Neuronal stem cell (in vitro differentiated cells): ENCODE data around the gene RBM5.

Experiments used
- DNase-seq: peaks from one replicate; pipeline ENCODE4 v3.0.0-alpha.2; 2013; ENCODE audit warnings: low spot score
- H2AFZ ChIP-seq: one replicate; pipeline ENCODE4 v1.6.1; 2013; ENCODE audit warnings: mild to moderate bottlenecking, low read length, inconsistent platforms
- H2AK5ac ChIP-seq: 2 replicates; pipeline ENCODE4 v1.6.1; 2013; ENCODE audit warnings: low read depth, mild to moderate bottlenecking, inconsistent platforms, low read length, moderate library complexity, mixed read lengths
- H2BK120ac ChIP-seq: 2 replicates; pipeline ENCODE4 v1.6.1; 2013; ENCODE audit warnings: low read depth, mild to moderate bottlenecking, inconsistent platforms, low read length, moderate library complexity, mixed read lengths
- H2BK12ac ChIP-seq: one replicate; pipeline ENCODE4 v1.6.1; 2013; ENCODE audit warnings: low read length, inconsistent platforms
- H2BK15ac ChIP-seq: 2 replicates; pipeline ENCODE4 v1.6.1; 2013; ENCODE audit warnings: mild to moderate bottlenecking, low read length, inconsistent platforms, mixed read lengths
- H2BK5ac ChIP-seq: one replicate; pipeline ENCODE4 v1.6.1; 2013; ENCODE audit warnings: inconsistent platforms, mild to moderate bottlenecking, low read length, moderate library complexity
- H3K14ac ChIP-seq: one replicate; pipeline ENCODE4 v1.6.1; 2013; ENCODE audit warnings: low read length, inconsistent platforms
- H3K18ac ChIP-seq: 2 replicates; pipeline ENCODE4 v1.6.1; 2013; ENCODE audit warnings: low read length, inconsistent platforms
- H3K23ac ChIP-seq: 2 replicates; pipeline ENCODE4 v1.6.1; 2013; ENCODE audit warnings: low read depth, mild to moderate bottlenecking, mixed read lengths, low read length, inconsistent platforms; ENCODE audit not compliant: poor library complexity
- H3K27ac ChIP-seq: replicated peaks from 3 replicates; pipeline ENCODE4 v1.5.1; 2013; ENCODE audit warnings: low read length, inconsistent platforms
- H3K27me3 ChIP-seq, 3 experiments: 2 replicates each; pipeline ENCODE4 v1.6.1; 2013; ENCODE audit warnings: low read length in 3 of 3, mild to moderate bottlenecking in 2 of 3, inconsistent platforms in 1 of 3, low read depth in 1 of 3, mixed read lengths in 1 of 3, moderate library complexity in 1 of 3; ENCODE audit not compliant: control insufficient read depth in 3 of 3, insufficient read depth in 3 of 3
- H3K36me3 ChIP-seq, 2 donors: replicated peaks in 1 of 2; 2 replicates each; pipeline ENCODE4 v1.6.1; 2013; ENCODE audit warnings: low read length in 2 of 2; ENCODE audit not compliant: control insufficient read depth in 2 of 2, insufficient read depth in 2 of 2
- H3K4ac ChIP-seq: 2 replicates; pipeline ENCODE4 v1.6.1; 2013; ENCODE audit warnings: inconsistent platforms, mild to moderate bottlenecking, low read length, moderate library complexity
- H3K4me1 ChIP-seq, 2 donors: 1 replicate in 1 of 2; 2 replicates in 1 of 2; pipeline ENCODE4 v1.6.1; 2013; ENCODE audit warnings: low read length in 2 of 2, low read depth in 1 of 2; ENCODE audit not compliant: control insufficient read depth in 2 of 2, insufficient read depth in 1 of 2
- H3K4me2 ChIP-seq: one replicate; pipeline ENCODE4 v1.6.1; 2013; ENCODE audit warnings: mild to moderate bottlenecking, low read length, inconsistent platforms; ENCODE audit not compliant: insufficient read depth, poor library complexity, severe bottlenecking
- H3K4me3 ChIP-seq, 2 donors: 2 replicates each; pipeline ENCODE4 v1.5.1; 2013; ENCODE audit warnings: low read length in 2 of 2, mild to moderate bottlenecking in 2 of 2, inconsistent platforms in 1 of 2, moderate library complexity in 1 of 2
- H3K79me1 ChIP-seq: one replicate; pipeline ENCODE4 v1.6.1; 2013; ENCODE audit warnings: low read depth, mild to moderate bottlenecking, inconsistent platforms, low read length, moderate library complexity
- H3K9ac ChIP-seq: one replicate; pipeline ENCODE4 v1.6.1; 2013; ENCODE audit warnings: mild to moderate bottlenecking, low read depth, low read length, inconsistent platforms; ENCODE audit not compliant: poor library complexity
- H3K9me3 ChIP-seq, 2 donors: replicated peaks in 1 of 2; 2 replicates each; pipeline versions ENCODE3 to v1.6.1; 2013; ENCODE audit warnings: low read length in 2 of 2, mild to moderate bottlenecking in 2 of 2, inconsistent platforms in 1 of 2, low read depth in 1 of 2, mixed read lengths in 1 of 2, moderate library complexity in 1 of 2; ENCODE audit not compliant: control insufficient read depth in 2 of 2, insufficient read depth in 1 of 2
- H4K8ac ChIP-seq: one replicate; pipeline ENCODE4 v1.6.1; 2013; ENCODE audit warnings: low read depth, mild to moderate bottlenecking, inconsistent platforms, low read length, moderate library complexity
- H4K91ac ChIP-seq: one replicate; pipeline ENCODE4 v1.6.1; 2013; ENCODE audit warnings: low read length, low read depth, mild to moderate bottlenecking, inconsistent platforms; ENCODE audit not compliant: poor library complexity
- WGBS, 2 donors: extraction: QIAGEN DNeasy Blood & Tissue Kit; methylation state at CpG; one replicate each; pipeline ENCODE4 v1.1.7; 2013; ENCODE audit warnings: missing lambda C conversion rate in 2 of 2, mixed read lengths in 1 of 2; ENCODE audit not compliant: insufficient read length in 2 of 2, insufficient replicate concordance in 1 of 2; ENCODE audit errors: extremely low coverage in 2 of 2; 5-methylcytosine and 5-hydroxymethylcytosine counted together

The RBM5 gene

GRCh38 chr3:50162034-50162883 is 73.5 kb downstream of the RBM5 start:
- WGBS, 2 donors = no CpG with 5 or more reads among the region's 5 CpGs
- Histone ChIP-seq H3K27me3 (peaks cover 0 to 61% (median 0%) of the 10 kb centered on the region in 3 experiments), H3K4me1 (peaks cover 25 to 57% of the 10 kb centered on the region in 2 donors), H3K23ac (no peak overlapping the region), H3K4ac (no peak overlapping the region), H2BK5ac (no peak overlapping the region), H3K9ac (no peak overlapping the region), H3K9me3 (no peaks in the 10 kb centered on the region), H3K27ac (no peak overlapping the region), H4K8ac (no peak overlapping the region), H3K18ac (no peak overlapping the region), H2BK12ac (no peak overlapping the region), H4K91ac (no peak overlapping the region), H2AK5ac (no peak overlapping the region), H2BK15ac (no peak overlapping the region), H3K79me1 (peaks cover 33% of the 10 kb centered on the region), H3K4me3 (no peak overlapping the region), H2AFZ (no peak overlapping the region), H3K14ac (no peak overlapping the region), H2BK120ac (no peak overlapping the region), H3K4me2 (no peak overlapping the region), H3K36me3 (peaks cover 0 to 51% of the 10 kb centered on the region in 2 donors)
- no peak for DNase-seq

- H2BK12ac ChIP-seq = peak overlapping the region; percentile 19
- H3K18ac ChIP-seq = peak overlapping the region; percentile 67
These were observed 75.1 kb downstream of the RBM5 start for GRCh38 chr3:50163572-50164455.

GRCh38 chr3:50164481-50164880 is 75.8 kb downstream of the RBM5 start:
- no peak overlapping the region for H3K27ac ChIP-seq
- no peak overlapping the region for H4K8ac ChIP-seq
- no peak overlapping the region for H2AFZ ChIP-seq
- peaks cover 19% of the 10 kb centered on the region for H3K79me1 ChIP-seq
- no peak overlapping the region for H2BK12ac ChIP-seq
- no peak overlapping the region for H3K4ac ChIP-seq
- no peak overlapping the region for H3K4me2 ChIP-seq
- WGBS, 2 donors = no CpG with 5 or more reads among the region's 1 CpG
- no peak for DNase-seq
- H3K36me3 ChIP-seq = peaks cover 0 to 44% of the 10 kb centered on the region in 2 donors
- H3K14ac ChIP-seq = no peak overlapping the region
- H3K18ac ChIP-seq = no peak overlapping the region
- no peak overlapping the region for H2BK15ac ChIP-seq
- no peak overlapping the region for H2AK5ac ChIP-seq
- no peak overlapping the region for H4K91ac ChIP-seq
- no peak overlapping the region for H3K9ac ChIP-seq
- H2BK120ac ChIP-seq = no peak overlapping the region
- H3K4me1 ChIP-seq = peaks cover 37 to 52% of the 10 kb centered on the region in 2 donors
- peaks cover 0 to 39% (median 0%) of the 10 kb centered on the region in 3 experiments for H3K27me3 ChIP-seq
- no peak overlapping the region for H3K23ac ChIP-seq
- no peak overlapping the region for H2BK5ac ChIP-seq
- no peak overlapping the region for H3K4me3 ChIP-seq
- H3K9me3 ChIP-seq = no peaks in the 10 kb centered on the region

More at GRCh38 chr3:50163572-50164455, 75.1 kb downstream of the RBM5 start:
- H3K4me1 ChIP-seq = peaks cover 30 to 54% of the 10 kb centered on the region in 2 donors
- H3K9me3 ChIP-seq = no peaks in the 10 kb centered on the region
- peak overlapping the region; percentile 14 for H3K14ac ChIP-seq
- peaks cover 0 to 45% (median 0%) of the 10 kb centered on the region in 3 experiments for H3K27me3 ChIP-seq
- no peak for DNase-seq
- no CpG with 5 or more reads among the region's 8 CpGs for WGBS, 2 donors
- H2BK120ac ChIP-seq = no peak overlapping the region
- H3K79me1 ChIP-seq = peaks cover 22% of the 10 kb centered on the region
- no peak overlapping the region for H2BK15ac ChIP-seq
- no peak overlapping the region for H2AFZ ChIP-seq
- no peak overlapping the region for H3K23ac ChIP-seq
- H3K4ac ChIP-seq = peak overlapping the region; percentile 24
- H4K91ac ChIP-seq = no peak overlapping the region
- no peak overlapping the region for H2BK5ac ChIP-seq
- H3K27ac ChIP-seq = no peak overlapping the region
- H3K4me3 ChIP-seq = no peak overlapping the region
- peaks cover 0 to 44% of the 10 kb centered on the region in 2 donors for H3K36me3 ChIP-seq
- H3K9ac ChIP-seq = no peak overlapping the region
- no peak overlapping the region for H4K8ac ChIP-seq
- peak overlapping the region; percentile 76 for H2AK5ac ChIP-seq
- H3K4me2 ChIP-seq = no peak overlapping the region
